GM03348 (cell line): ENCODE results near the gene RAB3IP.
A peak's percentile ranks its signal among the peaks of the same experiment; 100 is the strongest.

ENCODE experiments used
- DNase-seq: peaks from one replicate; pipeline ENCODE4 v3.0.0; 2012; ENCODE audit warnings: low spot score

Gene RAB3IP, protein sequence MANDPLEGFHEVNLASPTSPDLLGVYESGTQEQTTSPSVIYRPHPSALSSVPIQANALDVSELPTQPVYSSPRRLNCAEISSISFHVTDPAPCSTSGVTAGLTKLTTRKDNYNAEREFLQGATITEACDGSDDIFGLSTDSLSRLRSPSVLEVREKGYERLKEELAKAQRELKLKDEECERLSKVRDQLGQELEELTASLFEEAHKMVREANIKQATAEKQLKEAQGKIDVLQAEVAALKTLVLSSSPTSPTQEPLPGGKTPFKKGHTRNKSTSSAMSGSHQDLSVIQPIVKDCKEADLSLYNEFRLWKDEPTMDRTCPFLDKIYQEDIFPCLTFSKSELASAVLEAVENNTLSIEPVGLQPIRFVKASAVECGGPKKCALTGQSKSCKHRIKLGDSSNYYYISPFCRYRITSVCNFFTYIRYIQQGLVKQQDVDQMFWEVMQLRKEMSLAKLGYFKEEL

DNA sequence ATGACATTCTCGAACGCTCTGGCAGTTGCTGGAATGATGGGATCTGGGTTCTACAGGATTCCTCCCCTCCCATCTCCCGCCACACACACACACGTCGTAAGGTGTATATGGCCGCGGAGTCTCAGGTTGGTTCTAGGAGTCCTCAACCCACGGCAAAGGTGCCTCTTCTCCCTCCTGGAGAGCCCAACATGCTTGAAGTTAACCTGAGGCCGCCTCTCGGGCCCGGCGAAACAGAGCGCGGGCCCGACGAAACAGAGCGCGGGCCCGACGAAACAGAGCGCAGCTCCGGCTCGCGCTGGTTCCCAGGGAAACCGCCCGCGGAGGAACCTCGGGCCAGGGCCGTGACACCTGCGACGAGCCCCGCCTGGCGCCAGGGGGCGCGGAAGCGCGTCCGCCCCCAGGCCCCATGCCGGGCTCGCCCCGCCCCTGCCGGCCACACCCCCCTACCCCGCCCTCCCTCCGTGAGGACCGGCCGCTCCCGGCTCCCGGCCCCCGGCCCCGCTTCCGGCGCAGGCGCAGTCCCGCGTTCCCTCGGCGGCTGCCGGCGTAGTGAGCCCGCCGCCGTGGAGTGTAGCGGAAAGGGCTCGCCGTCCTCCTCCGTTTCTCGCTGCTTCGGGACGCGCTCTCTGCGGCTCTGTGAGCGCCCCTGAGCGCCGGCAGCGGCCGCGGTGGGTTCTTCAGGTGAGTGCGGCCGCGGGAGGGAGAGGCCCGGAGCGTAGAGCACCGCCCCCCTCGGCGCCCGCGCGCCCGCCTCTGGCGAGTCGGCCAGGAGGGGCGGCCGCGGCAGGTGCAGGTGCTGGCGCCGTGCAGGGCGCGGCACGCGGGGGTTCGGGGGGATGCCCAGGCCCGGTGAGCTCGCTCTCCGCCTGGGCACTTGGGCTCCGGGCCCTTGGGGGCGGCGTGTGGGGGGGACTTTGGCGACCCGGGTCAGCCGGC, at the start of gene RAB3IP:
Gene RAB3IP (plus strand): TSS at position 510 of the 936 bp plus-strand sequence. CDS start 16,549 bp downstream, outside the sequence.
- DNase-seq, result peak; percentile 99

DNA sequence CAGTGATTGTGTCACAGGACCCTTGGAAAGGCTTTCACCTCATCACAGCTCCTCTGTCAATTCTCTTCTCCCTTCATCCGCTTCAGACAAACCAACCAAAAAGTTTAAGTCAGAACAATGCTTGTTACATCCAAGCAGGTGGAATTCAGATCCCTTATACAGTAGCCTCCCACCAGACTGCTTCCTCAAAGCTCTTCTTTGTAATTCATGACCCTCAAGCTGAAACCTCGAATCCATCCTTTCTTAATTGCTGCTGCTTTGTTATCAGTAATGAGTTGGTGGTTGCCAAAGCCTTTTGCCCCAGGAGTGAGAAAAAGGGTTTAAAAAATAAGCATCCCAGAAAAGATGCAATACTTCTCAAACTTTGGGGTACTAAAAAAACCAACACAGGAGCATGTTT, 49.0 kb upstream of the RAB3IP start:
- no peak for DNase-seq

DNA sequence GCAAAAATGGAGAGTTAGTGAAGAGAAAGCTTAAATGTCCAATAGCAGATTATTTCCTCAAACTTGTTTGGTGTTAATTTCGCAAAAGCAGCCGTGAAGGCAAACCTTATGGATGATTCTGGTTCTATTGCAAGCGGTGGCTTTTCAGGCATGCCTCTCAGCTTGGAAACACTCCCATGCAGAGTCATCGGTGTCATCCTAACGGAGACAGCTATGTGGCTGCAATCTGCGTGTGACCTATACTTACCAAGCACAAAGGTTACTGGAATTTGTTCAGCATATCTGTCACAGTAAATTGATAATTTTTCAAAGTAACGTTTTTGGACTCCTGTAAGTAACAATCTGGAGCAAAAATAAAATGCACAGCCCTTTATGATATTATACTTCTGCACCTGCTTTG, 44.5 kb upstream of the RAB3IP start:
- no peak for DNase-seq

DNA sequence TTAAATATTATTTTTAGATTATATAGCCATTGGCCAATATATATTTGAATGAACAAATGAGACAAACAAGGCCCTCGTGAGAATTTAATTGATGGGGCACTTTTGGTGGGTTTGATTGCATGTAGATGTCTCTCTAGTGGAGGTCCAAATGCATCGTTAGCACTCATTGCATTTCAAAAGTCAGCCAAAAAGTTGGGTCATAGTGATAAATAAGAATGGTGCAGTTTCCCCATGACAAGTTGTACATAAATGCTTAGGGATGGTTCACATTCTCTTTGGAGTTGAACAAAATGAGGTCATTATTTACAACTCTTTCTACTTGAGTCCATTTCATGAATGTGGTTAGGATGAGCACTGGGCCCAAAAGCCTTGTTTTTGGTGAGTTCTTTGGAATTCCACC, 40.6 kb upstream of the RAB3IP start:
- DNase-seq, result no peak

DNA sequence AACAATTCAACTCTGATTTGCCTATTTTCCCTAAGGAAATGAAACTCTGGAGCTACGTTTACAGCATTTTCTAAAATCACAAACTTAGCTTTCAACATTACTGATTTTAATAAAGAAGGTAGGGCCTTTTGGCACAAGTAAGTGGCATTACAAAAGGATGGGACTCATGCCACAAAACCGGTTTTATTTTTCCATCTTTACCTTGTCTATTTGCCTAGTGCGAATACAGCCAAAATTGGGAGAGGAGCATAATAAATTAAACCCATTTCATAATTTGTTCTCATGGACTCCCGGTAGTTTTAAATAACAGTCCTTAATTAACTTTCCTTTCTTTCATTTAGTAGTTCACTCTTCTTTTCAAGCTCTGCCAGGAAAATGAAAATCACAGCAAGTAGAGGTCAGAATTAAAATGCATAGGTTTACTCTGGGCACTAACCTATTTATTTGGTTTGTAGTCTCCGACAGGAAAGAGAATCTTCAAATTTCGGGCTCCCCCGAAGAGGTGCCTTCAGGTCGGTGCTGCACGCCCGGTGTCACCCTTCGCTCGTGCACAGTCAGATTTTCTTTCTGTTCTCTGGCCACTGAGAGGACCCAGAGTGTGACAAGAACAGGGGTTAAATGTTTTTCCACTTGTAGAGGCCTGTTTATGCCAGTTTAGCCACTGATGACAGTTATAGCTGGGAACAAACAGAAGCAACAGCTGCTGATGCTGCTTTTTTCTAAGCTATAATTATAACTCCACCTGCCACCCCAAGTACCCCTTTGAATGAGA, 39.7 kb upstream of the RAB3IP start, which contains the start of gene BEST3:
Gene BEST3 (minus strand): TSS at position 535 of the 772 bp plus-strand sequence. CDS start 1,505 bp downstream, outside the sequence.
- DNase-seq, result no peak

DNA sequence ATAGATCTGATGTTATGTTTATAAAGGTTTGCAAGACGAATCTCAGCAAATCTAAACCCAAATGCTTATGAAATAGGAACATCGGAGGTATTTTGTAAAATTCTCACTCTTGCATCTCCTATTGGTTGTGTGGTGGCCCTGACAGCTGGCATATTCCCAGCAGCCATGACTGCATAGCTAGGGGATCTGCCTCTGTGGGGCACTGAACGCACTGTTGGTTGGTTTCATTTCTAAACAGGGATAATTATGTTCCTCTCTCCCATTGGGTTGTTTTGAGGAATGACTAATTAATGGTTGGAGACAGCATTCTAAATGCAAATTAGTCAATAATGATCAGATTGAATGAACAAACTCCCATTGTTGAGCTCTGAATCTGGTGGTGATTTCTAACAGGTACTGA, 36.8 kb upstream of the RAB3IP start:
- no peak for DNase-seq

DNA sequence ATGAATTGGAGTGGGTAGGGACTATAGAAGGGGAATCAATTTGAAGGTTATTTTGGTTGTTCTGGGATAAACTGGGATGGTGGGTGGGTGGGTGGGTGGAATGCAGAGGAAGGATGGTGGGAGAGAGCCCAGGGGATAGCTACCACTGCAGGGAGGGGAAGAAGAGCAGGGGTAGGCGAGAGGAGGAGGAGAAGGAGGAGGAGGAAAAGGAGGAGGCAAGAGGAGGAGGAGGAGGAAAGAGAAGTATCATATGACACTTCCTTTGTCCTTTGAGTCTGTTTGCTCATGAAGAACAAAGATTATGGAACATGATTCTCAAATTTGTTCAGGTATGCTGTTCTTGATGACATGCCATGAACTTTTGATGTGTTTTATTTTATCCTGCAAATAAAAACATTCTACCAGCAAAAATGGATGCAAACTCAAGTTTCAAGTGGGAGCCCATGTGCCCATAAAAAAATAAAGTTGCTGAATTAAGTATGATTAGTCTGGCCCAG, 35.5 kb upstream of the RAB3IP start:
- no peak for DNase-seq

DNA sequence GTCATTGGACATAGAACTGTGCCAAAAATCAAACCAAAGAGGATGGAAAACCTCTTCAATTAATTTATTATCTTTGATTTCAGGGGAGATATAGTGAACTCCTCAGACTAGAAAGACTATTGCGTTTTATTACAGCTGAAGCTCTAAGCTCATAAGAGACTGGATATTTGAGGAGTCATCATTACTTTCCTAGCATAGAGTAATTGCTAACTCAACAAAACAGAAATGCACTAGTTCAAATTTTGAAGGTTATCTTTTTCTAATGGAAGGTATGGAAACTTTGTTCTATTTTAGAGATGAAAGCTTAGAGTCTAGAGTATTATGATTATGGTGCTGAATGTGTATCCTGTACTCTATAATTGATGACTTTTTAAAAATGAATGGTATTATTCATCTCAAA, 34.3 kb upstream of the RAB3IP start:
- DNase-seq, result no peak

DNA sequence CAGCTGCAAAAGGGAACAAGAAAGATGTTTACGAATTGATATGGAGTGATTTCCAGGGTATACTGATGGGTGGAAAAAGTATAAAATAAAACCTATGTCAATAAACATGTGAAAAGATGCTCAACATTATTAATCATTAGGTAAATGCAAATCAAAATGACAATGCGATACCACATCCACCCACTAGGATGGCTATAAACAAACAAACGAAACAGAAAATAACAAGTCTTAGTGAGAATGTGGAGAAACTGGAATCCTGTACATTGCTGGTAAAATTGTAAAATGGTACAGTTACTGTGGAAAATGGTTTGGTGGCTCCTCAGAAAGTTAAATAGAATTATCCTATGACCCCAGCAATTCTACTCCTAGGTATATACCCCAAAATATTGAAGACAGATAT, 30.0 kb upstream of the RAB3IP start:
- no peak for DNase-seq

DNA sequence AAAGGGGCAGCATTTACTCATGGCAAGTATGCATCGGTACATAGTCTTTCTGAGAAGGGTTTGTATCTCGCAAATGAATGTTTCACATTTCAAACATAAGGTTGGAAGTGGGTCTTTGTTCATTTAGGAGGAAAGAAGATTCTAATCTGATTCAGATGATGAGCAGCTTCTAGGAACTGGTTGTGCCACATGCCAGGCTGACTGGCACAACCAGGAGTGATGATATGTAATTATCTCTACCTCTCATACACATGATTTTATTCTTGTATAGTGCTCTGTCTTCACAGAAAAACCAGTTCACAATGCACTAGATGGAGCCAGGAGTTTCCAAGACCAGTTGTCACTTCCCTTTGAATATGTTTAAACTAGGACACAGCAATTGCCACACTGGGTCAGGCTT, 25.8 kb upstream of the RAB3IP start:
- no peak for DNase-seq

DNA sequence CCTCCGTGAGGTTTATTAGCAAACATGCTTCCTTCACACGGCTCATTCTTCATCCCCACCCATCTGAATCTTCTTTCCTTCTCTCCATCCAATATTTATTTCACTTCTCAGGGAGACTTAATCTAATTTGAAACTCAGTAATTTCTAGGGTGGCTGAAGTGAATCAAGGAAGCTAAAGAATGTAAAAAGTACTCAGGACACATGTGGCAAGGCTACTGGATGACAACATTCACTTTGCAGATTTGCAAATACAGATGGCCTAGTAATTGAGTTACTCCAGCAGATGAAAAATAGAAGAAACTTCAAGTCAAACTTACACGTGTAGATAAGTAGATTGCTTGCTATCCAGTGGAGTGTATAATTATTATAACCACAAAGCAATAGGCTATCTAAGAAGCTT, 24.1 kb upstream of the RAB3IP start:
- no peak for DNase-seq

DNA sequence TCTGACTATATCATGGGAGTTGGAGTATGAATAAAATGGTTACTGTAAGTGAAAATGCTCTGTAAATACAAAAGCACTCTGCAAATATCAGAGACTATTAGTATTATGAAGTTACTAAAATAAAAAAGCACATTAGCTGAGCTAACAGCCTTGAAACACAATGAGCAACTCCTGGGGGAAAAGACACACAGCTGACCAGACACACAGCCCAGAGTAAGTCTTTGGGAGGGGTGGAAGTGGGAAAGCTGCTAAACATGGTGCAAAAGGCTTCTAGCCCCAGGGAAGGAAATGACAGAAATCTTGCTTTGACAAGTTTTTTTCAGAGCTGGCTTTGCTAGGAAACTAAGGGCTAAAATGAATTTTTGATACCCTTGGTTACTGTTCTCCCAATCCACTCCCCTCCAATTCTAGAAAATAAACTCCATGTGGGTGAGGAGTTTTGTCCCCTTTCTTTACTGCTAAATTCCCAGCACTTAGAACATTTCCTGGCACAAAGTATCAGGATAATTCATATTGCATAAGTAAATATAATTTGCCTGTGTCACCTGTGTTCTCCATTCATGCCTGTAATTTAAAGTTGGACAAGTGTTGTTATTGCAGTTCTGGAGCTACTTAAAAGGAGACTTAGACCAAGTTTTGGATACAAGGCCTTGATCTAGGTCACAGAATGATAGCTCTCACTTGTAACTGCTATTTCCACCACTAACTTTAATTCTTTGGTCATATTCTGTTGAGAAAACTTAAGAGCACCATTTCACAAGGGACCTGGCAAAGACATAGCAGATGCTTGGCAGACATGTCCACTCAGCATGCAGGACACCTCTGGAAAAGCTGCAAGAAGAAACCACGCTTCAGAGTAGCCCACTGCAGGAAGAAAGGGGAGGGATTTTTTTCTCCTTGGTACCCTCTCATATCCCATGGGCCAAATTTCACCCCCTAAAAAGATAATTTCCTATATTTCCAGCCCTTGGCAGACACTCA, 19.0 kb upstream of the RAB3IP start:
- DNase-seq, result no peak

DNA sequence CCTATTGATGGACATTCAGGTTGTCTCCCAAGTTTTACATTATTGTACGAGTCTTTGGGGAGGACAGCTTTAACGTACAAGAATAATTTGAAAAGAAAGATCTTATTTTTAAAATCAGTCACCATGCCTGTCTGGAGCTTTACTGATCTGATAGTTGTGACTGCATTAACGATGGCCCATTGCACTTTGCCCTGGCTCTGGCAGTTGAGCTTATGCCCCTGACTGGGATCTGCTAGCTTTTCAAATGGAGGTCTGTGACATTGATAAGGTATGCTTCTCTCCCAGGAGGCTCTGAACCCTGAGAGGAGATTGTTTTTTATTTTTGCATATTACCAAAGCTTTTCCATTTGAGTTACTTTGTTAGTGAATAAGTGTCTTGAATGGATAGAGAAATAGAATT, 17.9 kb upstream of the RAB3IP start:
- DNase-seq, result no peak

DNA sequence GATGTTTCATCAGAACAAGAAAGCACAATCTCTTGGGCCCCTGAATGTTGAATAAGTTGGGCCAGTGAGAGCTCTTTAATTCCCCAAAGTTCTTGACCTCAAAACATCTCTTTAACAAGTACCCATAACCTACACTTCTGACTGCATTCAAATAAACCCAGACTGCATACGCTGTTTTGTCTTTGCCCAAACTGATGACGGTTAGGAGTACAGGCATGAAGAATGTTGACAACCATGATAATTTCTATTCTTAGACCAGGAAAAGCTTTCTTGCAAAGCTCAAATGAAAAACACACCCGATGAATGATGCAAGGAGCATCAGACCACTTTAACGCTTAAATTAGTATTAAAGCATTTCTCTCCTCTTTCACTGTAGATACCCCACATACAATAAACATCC, 11.7 kb upstream of the RAB3IP start:
- no peak for DNase-seq

DNA sequence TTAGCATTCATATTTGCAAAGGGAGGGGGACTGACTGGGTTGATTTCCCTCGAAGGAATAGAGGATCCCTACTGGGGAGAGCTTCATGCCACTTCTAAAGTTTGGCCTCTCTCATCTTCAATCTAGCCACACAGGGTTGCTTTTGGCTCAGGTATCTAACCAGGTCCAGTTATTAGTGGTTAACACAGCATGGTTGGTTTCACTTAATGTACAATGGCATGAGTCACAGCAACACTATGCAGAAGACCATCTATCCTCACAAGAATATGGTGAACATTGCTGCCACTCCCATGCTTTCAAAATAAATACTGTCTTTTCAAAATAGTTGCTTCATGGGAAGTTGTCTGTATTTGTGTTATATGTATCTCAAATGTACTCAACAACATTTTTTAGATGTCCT, 6.6 kb upstream of the RAB3IP start:
- DNase-seq, result no peak

DNA sequence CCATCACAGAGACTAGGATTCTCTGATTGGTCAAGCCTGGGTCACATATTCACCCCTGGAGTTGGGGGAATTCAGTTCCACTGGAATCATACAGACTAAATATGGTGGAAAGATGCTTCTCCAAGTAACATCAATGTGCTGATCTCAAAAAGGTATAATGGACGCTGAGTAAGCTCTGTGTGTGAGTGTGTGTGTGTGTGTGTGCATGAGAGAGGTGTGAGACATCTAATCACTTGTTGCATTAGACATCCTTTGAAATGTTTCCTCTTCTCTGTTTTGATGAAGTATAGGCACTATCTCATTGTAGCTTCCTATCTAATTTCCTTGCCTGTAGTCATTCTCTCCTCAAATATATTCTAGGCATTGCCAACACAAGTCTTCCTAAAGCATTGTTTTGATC, 5.0 kb upstream of the RAB3IP start:
- DNase-seq, result no peak

DNA sequence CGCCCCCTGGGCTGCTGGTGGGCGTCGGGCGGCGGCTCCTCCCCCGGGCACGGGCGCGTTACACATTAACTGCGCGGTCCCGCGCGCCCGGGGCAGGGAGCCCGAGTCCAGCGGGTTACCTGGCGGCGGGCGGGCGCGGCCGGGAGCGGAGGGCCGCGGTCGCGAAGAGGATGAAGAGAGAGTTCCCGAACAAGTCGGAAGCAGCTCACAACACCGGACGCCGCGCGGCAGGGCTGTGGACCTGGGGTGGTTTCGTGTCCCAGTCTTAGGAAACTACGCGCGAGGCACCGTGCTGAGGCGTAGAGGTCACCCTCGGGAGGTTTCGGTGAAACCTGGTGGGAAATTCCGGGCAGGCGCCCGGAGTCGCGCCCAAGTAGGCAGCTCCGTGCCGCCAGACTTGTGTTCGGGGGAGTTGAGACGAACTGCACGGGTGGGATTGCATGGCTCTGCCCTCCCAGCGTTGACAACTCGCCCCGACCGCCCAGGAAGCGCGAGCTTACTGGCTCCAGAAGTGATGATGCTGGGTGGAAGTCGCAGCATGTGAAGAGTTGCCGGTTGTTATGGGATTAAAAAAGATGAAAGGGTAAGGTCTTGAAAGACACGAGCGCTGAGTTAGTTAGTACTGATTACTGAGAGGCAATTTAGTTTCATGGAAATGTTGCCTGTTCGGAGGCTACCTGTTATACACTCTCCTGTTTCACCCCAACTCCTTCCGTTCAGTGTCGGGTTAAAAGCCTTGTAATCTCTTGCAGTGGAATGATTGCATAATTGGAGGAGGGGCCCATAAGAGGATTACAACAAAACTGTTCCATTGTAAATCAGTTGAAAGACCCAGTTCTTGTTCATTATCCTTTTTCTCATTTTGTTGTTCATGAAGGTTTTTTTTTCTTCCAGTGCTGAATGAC, 879 bp downstream of the RAB3IP start:
- DNase-seq, result peak; percentile 52

DNA sequence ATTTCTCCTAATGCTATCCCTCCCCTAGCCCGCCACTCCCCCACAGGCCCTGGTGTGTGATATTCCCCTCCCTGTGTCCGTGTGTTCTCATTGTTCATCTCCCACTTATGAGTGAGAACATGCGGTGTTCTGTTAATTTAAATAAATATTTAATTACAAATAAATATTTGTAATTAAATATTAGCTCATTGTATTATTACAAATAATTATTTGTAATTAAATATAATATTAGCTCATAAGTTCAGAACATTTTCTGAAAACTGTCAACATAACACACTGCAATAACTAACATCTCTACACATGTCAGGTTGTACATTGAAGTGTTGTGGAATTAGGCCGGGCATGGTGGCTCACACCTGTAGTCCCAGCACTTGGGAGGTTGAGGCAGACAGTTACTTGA, 5.4 kb downstream of the RAB3IP start:
- DNase-seq, result no peak

DNA sequence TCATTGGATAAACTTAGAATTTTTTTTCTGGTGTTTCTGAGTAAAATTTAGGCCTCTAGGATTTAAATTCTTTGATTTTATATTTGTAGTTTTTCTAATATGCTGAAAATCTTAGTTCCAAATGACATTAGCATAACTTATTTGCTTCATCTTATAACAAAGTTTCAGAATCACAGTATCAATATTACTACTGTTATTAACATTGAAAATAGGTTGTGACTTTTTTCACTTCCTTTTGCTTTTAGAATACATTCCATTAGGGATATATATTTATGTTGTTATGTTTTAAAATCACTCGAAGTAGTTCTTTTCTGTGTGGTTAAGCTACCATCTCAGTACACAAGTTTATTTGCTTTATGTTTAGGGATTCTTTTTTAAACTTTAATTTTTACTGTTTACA, 12.8 kb downstream of the RAB3IP start:
- DNase-seq, result no peak

DNA sequence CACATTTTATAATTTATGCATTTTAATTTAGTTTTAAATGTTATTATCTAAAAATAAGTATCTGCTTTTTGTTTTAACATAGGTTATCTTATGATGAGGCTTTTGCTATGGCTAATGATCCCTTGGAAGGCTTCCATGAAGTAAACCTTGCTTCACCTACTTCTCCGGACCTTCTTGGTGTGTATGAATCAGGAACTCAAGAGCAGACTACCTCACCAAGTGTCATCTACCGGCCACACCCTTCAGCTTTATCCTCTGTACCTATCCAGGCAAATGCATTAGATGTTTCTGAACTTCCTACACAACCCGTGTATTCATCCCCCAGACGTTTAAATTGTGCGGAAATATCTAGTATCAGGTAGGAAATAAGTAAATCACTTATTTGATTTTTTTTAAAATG, 16.6 kb downstream of the RAB3IP start:
- no peak for DNase-seq
